Activated CD4-positive, alpha-beta T cell treated with anti-CD3 and anti-CD28 coated beads for 24 hours (primary cell): ENCODE results near the gene CCDC15.
"Not testable (repeated sequence)": the region's sequence is repeated elsewhere in the genome, so short reads cannot be mapped to it uniquely, and the experiment has no call there.

ENCODE experiments used
- DNase-seq, 2 donors: peaks; one replicate each; pipeline ENCODE4 v3.0.0-alpha.2; 2020; ENCODE audit warnings: low read depth in 2 of 2

The CCDC15 gene

DNA sequence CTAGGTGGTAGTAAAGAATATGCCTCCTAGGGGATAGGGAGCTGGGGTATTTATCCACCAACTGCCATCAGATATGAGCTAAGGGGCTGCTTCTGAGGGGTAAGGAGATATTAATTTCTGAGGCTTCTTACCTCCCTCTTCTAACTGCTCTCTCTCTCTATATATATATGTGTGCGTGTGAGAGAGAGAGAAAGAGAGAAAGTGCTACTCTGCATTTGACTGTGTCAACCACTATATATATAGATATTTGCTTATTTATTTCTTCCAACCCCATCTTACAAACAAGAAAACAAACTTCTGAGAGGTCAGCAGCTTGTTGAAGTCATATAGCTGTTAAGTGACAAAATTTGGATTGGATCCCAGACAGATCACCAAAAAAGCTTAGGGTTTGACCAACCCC, 12.3 kb upstream of the CCDC15 start:
- no peak for DNase-seq

DNA sequence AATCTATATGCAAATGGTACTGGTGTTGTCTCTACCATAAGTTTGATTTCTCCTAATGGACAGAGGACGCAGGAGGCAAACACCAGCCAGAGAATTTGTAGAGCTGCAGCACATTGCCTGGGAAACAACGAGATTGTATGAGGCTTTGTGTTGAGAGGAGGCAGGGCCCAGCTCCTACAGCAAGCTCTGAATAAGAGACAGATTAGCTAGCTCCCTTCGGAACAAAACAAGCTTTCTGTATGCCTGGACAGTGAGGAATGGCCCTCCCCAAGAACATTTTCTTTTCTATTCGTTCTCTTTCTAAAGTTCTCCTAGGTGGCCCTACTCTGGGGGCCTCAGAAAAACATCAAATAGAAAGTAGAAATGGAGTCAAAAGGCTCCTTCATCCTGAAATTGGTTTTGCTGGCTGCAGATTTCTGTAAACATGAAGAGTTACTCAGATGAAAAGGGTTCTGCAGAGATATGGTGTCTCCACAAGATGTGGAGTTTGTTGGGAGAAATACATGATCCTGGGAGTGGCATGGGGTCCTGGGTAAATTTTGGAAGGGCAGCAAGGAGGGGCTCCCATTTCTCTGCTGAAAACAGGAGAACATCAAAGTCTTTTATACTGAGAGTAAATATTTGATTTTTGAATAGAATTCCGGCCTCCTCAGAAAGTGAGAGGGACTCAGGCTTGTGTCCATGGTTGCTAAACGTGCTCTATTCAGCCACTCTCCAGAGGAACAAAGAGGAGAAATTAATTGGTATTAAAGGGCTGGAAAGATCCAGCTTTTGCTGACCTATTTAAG, 11.3 kb upstream of the CCDC15 start:
- DNase-seq: no peak

DNA sequence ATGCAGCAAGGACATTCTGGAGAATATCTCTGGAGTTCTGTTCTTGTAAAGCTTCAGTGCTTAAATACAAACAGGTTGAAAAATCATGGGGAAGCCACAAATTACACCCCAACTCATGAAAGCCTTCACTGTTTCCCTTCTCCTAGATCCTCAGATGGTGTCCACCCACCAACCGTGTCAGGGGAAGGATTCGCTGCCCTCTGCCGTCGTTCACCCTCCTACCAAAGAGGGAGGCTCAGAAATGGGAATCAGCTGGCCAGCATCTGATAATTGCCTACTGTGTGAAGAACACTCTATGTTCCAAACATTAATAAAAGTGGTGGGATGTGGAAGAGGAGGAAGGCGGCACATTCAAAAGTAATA, 10.8 kb upstream of the CCDC15 start:
- DNase-seq: no peak

GRCh38 chr11:124943741-124944140, 10.3 kb upstream of the CCDC15 start:
- no peak for DNase-seq

GRCh38 chr11:124944565-124944964, 9.4 kb upstream of the CCDC15 start:
- no peak for DNase-seq

- no peak for DNase-seq
Observed at GRCh38 chr11:124945826-124946225, 8.2 kb upstream of the CCDC15 start.

DNA sequence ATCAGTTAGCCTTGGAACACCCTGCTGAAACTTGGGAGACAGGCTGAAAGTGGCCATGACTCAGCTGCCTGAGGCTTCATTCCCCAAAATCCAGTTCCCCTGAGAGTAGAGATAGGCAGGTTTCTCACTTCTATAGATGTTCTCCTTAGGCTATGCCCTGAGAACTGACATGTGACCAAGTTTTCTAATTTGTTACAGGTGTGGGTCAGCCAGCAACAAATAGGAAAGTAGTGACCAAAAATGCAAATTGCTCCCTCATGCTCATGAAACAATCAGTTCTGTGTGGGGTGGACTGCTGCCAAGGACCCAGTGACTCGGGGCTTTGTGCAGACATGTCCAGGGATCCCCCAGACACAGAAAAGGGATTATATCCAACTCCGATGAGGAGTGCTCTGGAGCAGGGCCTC, 7.3 kb upstream of the CCDC15 start:
- no peak for DNase-seq

DNA sequence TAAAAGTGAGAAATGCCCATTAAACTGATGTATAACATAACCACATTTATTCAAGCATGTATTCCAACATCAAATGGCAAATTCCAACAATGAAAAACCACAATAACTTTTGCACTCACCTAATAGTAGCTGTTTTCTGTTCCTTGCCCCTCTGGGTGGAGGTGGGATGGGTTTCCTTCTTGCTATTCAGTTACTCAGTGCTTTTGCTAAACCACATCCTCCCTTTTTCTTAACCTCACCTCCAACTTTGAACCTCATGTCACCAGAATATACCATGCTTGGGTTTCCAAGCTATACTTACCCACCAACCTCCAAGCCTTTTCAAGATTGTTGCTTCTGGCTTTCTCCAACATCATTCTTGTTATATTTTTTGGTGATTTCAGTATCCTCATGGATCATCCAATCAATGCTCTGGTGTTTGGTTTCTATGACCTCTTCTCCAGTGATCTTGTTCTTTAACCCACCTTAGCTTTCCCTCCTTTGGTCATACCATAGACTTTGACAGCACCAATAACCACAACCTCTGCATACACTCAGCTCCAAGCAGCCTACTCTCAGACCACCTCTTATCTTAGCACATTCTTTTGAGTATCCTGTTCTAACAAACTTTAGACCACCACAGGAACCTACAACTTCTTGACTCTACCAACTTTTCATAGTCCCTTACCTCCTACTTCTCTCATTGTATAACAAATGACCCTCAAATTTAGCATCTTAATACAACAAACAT, 3.2 kb upstream of the CCDC15 start:
- DNase-seq: no peak

DNA sequence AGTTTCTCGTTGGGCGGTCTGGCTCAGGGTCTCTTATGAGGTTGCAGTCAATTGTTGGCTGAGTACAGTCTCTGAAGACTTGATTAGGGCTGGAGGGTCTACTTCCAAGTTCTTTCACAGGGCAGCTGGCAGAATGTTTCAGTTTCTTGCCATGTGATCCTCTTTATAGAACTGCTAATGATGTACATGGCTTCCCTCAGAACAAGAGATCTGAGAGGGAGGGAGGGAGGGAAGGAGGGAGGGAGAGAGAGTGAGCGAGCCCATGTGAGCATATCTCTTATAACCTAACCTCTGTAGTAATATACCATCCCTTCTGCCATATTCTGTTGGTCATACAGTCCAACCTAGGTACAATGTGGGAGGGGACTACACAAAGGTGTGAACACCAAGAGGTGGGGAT, 2.7 kb upstream of the CCDC15 start:
- no peak for DNase-seq

- DNase-seq: no peak
Observed at GRCh38 chr11:124954590-124954955, 571 bp downstream of the CCDC15 start.

- no peak for DNase-seq
Observed at GRCh38 chr11:124955035-124955434, 1.0 kb downstream of the CCDC15 start.

DNA sequence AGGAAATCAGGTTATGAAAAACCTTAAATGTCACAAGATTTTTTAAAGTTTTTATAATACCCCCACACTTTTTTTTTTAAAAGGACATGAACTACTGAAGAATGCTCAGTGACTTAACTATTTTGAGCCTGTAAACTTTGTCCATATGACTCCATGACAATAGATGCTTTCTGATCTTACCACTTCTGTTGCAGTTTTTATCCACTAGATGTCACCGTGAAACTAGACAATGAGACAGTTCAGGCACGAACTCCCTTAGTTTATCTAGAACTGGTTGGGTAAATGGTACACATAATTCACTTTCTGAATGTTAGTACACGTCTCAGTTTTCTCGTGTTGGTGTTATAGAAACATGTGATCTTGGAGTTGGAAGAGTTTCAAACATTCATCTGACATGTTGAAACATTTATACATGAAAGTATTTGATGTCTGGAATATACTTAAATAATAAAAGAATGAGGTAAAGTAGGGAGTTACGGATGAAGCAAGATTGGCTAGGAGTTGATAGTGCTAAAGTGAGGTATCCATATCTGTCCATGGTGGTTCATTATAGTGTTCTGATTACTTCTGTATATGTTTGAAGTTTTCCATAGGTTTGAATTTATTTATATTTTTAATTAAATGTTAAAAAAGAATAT, 8.1 kb downstream of the CCDC15 start:
- no peak for DNase-seq

GRCh38 chr11:124968197-124968596, 14.2 kb downstream of the CCDC15 start:
- DNase-seq: not testable (repeated sequence)

DNA sequence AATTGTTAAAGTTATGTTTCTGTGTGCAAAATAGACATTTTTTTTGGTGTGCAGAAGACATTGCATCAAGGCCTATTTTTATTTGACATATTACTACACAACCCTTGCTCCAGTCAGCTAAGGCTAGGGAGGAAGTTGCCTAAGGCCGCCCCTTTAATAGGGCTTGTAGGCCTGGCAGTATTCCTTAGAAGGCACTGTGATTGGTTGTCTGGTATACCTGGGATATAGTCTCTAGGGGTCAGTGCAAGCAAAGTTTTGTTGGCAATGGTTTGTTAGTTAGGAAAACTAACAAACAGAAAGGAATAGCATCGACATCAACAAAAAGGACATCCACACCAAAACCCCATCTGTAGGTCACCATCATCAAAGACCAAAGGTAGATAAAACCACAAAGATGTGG, 16.9 kb downstream of the CCDC15 start:
- DNase-seq: no peak

GRCh38 chr11:124971810-124972209, 17.8 kb downstream of the CCDC15 start:
- no peak for DNase-seq

DNA sequence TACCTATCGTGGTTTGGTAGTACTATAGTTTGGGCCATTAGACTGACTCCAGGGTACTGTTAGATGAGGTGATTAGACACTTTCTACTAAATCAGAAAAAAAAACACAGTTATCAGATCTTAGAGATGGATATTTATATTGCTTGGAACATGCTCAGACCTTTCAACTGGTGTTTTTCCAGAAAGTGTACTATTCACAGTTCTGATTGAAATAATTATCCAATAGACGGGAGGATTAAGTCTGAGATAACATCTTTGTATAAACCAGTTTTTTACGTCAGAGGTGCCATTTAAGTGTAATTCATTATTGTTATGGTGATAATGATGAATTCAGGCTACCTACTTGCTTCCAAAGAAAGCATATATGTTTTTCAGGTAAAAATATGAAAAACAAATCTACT, 22.5 kb downstream of the CCDC15 start:
- DNase-seq: no peak

- no peak for DNase-seq
Observed at GRCh38 chr11:124977006-124977405, 23.0 kb downstream of the CCDC15 start.

GRCh38 chr11:124978316-124978715, 24.3 kb downstream of the CCDC15 start:
- DNase-seq: no peak

DNA sequence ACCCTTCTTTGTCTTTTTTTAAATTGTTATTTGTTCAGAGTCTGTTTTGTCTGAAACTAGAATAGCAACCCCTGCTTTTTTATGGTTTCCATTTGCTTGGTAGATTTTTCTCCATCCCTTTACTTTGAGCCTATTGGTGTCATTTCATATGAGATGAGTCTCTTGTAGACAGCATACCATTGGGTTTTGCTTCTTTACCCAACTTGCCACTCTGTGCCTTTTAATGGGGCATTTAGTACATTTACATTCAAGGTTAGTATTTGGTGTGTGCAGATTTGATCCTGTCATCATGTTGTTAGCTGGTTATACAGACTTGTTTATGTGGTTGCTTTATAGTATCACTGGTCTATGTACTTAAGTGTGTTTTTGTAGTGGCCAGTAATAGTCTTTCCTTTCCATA, 28.0 kb downstream of the CCDC15 start:
- no peak for DNase-seq

GRCh38 chr11:124983674-124984511, 29.9 kb downstream of the CCDC15 start:
- no peak for DNase-seq

GRCh38 chr11:124984512-124984854, 30.5 kb downstream of the CCDC15 start:
- DNase-seq: no peak

GRCh38 chr11:124987096-124987495, 33.1 kb downstream of the CCDC15 start:
- DNase-seq: no peak
